Fibroblast of skin of abdomen (primary cell): ENCODE measurements around the gene RABGEF1.

Experiments
- DNase-seq: peaks from one replicate; pipeline ENCODE4 v3.0.0-alpha.2; 2013

RABGEF1 gene

GRCh38 chr7:66860767-66861166 lies 120.2 kb downstream of the RABGEF1 start:
- no peak for DNase-seq
